Loucy (cell line): Measurements from ENCODE around the gene GRM5.
"Not testable (repeated sequence)": the region's sequence is repeated elsewhere in the genome, so short reads cannot be mapped to it uniquely, and the experiment has no call there.

Source experiments
- CTCF ChIP-seq: fragments of 200-600 bp; sonication (generic); conservative IDR thresholded peaks from 2 replicates; pipeline ENCODE4 v1.5.1; 2014; ENCODE audit warnings: mild to moderate bottlenecking, antibody characterized with exemption, low read length
- EZH2phosphoT487 ChIP-seq: fragments of 200-600 bp; IDR thresholded peaks from 2 replicates; pipeline ENCODE4 v1.6.1; 2018; ENCODE audit warnings: antibody characterized with exemption, mild to moderate bottlenecking, moderate library complexity, borderline replicate concordance

DNA sequence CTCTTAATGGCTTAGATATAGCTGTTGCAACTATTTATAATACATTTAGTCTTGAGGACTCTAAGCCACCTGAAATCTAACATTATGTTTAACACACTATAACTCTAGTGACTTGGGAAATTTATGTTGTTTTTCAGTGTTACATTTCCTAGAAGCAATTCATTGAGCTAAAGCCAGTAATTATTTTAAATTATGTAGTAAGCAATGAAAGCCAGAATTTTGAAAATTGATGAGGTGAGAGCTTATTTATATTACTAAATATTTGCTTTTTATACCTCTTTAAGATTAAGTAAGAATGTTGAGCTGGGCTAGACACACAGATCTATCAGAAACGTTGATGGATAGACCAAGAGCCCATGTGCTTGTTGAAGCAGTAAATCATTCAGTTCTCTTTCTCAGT is 5.1 kb upstream of the GRM5 start:
- not testable (repeated sequence) for TF ChIP-seq CTCF, EZH2phosphoT487
